CD4-positive, alpha-beta T cell treated with Interleukin-6 at 100 ng/mL for 8 hours (primary cell): ENCODE data around the gene GPBP1.
"Not testable (repeated sequence)": the region's sequence is repeated elsewhere in the genome, so short reads cannot be mapped to it uniquely, and the experiment has no call there.

ENCODE experiments used
- DNase-seq: peaks from one replicate; pipeline ENCODE4 v3.0.0-alpha.2; 2020; ENCODE audit warnings: mixed read lengths, low spot score

GPBP1 gene, protein sequence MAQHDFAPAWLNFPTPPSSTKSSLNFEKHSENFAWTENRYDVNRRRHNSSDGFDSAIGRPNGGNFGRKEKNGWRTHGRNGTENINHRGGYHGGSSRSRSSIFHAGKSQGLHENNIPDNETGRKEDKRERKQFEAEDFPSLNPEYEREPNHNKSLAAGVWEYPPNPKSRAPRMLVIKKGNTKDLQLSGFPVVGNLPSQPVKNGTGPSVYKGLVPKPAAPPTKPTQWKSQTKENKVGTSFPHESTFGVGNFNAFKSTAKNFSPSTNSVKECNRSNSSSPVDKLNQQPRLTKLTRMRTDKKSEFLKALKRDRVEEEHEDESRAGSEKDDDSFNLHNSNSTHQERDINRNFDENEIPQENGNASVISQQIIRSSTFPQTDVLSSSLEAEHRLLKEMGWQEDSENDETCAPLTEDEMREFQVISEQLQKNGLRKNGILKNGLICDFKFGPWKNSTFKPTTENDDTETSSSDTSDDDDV

GRCh38 chr5:57173319-57174127 lies at the start of gene GPBP1:
Gene GPBP1, plus strand, starts transcription at chr5:57174059. Its CDS starts 40,072 bp downstream, at chr5:57214131.
- DNase-seq, result peak; percentile 97

DNA sequence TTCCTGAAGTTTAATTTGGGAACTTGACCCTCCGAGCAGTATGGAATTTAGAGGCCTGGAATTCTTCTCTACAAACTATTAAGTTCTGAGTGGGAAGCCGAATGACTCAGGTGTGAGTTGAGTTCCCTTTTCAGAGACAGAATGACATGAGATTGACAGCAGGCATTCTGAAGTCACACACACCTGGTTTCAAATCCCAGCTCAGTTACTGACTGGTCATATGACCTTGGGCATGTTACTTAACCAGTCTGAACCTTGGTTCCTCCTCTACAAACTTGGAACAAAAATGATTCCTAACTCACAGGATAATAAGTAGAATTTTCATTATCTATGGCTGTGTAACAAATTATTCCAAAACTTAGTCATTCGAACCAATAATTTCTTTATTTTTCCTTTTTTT lies 45.5 kb upstream of the GPBP1 start:
- no peak for DNase-seq

GRCh38 chr5:57133574-57133973 lies 40.3 kb upstream of the GPBP1 start:
- no peak for DNase-seq

DNA sequence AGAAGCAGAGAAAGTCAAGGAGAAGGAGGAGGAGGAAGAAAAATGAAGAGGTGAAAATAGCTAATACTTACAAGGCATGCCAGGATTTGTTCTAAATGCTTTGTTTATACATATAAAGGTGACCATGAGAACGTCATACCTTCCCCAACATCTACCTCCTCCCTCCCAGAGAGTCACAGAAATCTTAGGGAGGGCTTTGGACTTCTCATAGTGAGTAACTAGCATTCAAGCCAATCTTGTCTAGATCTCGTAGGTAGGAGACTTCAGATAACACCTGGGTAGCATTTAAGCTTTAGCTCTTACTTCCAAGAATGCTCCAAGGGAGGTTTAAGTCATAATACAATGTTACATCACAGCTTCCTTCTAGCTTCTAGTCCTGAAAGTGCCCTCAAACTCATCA lies 36.5 kb upstream of the GPBP1 start:
- DNase-seq, result no peak

DNA sequence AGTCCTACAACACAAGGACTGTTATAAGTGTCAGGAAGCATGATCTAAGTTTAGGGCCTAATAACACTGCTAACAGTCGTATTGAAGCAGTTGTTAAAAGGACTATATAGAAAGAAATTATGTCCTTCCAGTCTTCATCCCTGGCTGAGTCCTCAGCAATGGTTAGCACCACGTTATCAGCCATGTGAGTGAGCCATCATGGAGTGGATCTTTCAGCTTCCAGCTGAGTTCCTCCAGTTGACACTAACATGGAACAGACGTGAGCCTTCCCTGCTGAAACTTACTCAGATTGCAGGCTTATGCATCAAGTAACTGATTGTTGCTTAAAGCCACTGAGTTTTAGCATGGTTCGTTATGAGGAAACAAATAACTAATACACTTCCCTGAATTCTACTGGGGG lies 21.5 kb upstream of the GPBP1 start:
- no peak for DNase-seq

DNA sequence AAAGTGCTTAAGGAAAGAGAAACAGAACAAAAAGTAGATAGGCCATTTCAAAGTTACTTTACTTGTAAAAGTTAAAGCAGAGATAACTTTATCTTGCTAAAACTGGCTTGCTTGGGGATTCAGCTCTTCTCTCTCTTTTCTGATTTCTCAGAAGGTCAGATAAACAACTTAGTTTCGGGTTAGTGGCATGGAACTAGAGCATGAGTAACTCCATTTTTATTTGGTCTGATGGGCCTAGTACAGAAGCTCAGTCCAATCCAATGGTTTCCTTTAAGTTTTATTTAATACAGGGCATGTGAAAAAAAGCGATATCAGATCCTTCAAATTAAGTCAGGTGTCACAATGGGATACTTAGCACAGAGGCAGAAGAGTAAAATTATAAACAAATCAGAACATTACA lies 18.8 kb upstream of the GPBP1 start:
- no peak for DNase-seq

DNA sequence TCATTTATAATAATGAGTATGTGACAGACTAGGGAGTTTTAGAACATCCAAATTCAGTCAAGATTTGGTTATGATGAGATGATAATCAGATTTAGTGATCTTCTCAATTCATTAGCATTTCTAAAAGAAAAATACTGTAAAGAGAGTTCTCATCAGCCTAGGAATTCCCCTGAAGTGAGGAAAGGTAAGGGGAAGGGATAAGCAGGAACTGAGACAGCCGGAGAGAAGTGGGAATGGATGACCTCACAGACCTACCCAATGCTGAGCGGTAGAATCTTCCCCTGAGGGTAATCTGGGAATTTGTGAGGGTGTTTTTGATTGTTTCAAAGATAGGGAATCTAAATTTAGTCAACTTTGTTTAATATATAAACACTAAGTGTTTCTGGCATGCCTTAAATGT lies 16.7 kb upstream of the GPBP1 start:
- no peak for DNase-seq

- no peak for DNase-seq
Observed at GRCh38 chr5:57157666-57158065, 16.2 kb upstream of the GPBP1 start.

- DNase-seq, result no peak
Observed at GRCh38 chr5:57163553-57164006, 10.3 kb upstream of the GPBP1 start.

GRCh38 chr5:57164124-57164523 lies 9.7 kb upstream of the GPBP1 start:
- no peak for DNase-seq

DNA sequence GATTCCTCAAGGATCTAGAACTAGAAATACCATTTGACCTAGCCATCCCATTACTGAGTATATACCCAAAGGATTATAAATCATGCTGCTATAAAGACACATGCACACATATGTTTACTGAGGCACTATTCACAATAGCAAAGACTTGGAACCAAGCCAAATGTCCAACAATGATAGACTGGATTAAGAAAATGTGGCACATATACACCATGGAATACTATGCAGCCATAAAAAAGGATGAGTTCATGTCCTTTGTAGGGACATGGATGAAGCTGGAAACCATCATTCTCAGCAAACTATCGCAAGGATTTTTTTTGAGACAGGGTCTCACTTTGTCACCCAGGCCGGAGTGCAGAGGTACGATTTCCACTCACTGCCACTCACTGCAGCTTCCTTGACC lies 8.7 kb upstream of the GPBP1 start:
- DNase-seq, result not testable (repeated sequence)

- no peak for DNase-seq
Observed at GRCh38 chr5:57166276-57166675, 7.6 kb upstream of the GPBP1 start.

DNA sequence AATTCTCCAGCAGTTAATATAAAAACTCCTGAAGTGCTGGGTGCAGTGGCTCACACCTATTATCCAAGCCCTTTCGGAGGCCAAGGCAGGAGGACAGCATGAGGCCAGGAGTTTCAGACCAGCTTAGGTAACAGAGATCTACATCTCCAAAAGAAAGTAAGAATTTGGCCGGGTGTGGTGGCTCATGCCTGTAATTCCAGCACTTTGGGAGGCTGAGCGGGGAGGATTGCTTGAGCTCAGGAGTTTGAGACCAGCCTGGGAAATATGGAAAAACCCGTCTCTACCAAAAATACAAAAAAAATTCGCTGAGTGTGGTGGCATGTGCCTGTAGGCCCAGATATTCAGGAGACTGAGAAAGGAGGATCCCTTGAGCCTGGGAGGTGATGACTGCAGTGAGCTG lies 6.7 kb upstream of the GPBP1 start:
- no peak for DNase-seq

- DNase-seq, result not testable (repeated sequence)
Observed at GRCh38 chr5:57170116-57170515, 3.7 kb upstream of the GPBP1 start.

GRCh38 chr5:57171816-57172465 lies 1.9 kb upstream of the GPBP1 start:
- no peak for DNase-seq

- no peak for DNase-seq
Observed at GRCh38 chr5:57172466-57173318, 1.2 kb upstream of the GPBP1 start.

- no peak for DNase-seq
Observed at GRCh38 chr5:57174128-57174889, 450 bp downstream of the GPBP1 start.

- DNase-seq, result no peak
Observed at GRCh38 chr5:57174890-57175510, 1.1 kb downstream of the GPBP1 start.

- DNase-seq, result no peak
Observed at GRCh38 chr5:57175551-57176309, 1.9 kb downstream of the GPBP1 start.
